Tibial nerve (tissue), 3 donors: ENCODE results near the gene FBXL20.

Experiments used
- EP300 ChIP-seq, 2 donors: sonication (generic); formaldehyde crosslinking; IDR thresholded peaks; one replicate each; pipeline ENCODE4 v1.6.1; 2017; ENCODE audit warnings: antibody characterized with exemption in 2 of 2, mild to moderate bottlenecking in 1 of 2
- POLR2A ChIP-seq, 2 donors: fragments of 450-650 bp; IDR thresholded peaks; one replicate each; pipeline ENCODE4 v1.6.1; 2017; ENCODE audit warnings: antibody characterized with exemption in 2 of 2, mild to moderate bottlenecking in 2 of 2, moderate library complexity in 2 of 2

GRCh38 chr17:39410279-39410678 lies 8.9 kb upstream of the FBXL20 start:
- TF ChIP-seq EP300 (IDR thresholded peaks at IDR 0.05) (no peak), POLR2A (IDR thresholded peaks at IDR 0.05) (no peak)
